Endothelial cell of hepatic sinusoid (primary cell): ENCODE results near the gene DHRS1.

Experiments used
- in situ Hi-C: cut with HindIII; loops from 2 replicates; pipeline ENCODE4 v1.10.0; 2017; ENCODE audit warnings: low sequenced_read_pairs

DHRS1 gene

DNA sequence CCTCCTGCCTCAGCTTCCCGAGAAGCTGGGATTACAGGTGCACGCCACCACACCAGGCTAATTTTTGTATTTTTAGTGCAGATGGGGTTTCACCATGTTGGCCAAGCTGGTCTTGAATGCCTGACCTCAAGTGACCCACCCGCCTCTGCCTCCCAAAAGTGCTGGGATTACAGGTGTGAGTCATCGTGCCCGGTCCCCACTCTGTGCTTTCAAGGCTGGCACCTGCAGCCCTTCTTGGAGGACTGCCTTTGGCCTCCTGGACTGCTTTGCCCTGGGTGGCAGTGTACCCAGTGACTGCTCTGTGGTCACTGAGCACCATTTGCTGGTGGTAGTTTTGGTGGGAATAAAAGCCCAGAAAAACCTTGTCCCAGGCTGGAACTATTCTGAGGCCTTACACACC, 12.6 kb downstream of the DHRS1 start:
- in situ Hi-C loops, result no loop called here

DNA sequence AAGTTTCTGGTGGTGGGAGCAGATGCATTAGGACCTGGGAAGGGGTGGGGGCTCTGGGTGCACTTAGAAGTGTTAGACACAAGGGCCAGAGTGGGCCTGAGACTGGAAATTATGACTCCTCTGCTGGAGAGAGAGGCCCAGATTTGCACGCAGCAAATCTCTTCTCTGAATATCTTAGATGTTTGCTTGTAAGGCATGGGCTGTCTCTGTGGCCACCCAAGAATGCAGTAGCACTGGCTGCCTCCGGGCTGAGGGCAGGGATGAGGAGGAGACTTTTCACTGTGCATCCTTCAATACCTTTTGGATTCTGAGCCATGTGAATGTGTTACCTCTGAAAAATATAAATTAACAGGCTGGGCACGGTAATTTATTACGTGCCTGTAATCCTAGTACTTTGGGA, 14.2 kb downstream of the DHRS1 start:
- in situ Hi-C loops, result no loop called here

- in situ Hi-C loops, result no loop called here
These were observed 15.0 kb downstream of the DHRS1 start for GRCh38 chr14:24284501-24285035.

DNA sequence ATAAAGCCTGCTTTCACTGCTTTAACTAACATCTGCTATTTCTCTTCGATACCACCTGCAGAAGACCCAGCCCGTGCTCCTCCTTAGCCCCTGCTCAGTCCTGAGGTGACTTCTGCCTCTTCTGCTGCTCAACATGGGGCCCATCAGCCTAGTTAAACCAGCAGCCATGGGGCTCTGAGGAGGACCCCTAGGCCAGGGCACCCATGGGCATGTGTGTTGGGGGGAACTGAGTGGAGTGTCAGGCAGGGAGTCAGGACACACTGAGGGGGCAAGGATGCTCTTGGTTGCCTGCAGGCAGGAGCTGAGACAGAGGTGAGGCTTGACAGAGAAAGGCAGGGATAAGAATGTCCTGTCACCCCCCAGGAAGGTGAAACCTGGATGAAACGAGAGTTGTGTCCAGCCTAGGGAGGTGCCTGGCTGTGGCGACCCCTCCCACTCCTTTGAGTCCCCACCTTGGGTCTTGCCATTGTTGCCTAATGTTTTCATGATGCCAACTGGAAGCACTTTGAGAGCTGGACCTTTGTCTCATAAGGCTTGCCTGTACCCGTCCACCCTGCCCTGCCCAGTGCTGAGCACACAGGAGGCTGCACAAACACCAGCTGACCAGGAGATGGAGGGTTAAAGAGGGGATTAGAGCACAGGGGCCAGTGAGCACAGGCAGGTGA, 15.7 kb downstream of the DHRS1 start:
- in situ Hi-C loops, result no loop called here

- in situ Hi-C loops, result no loop called here
These were observed 16.8 kb downstream of the DHRS1 start for GRCh38 chr14:24282736-24283135.

- in situ Hi-C loops, result no loop called here
These were observed 17.9 kb downstream of the DHRS1 start for GRCh38 chr14:24281636-24282035.

- in situ Hi-C loops, result no loop called here
These were observed 18.7 kb downstream of the DHRS1 start for GRCh38 chr14:24280797-24281460.

DNA sequence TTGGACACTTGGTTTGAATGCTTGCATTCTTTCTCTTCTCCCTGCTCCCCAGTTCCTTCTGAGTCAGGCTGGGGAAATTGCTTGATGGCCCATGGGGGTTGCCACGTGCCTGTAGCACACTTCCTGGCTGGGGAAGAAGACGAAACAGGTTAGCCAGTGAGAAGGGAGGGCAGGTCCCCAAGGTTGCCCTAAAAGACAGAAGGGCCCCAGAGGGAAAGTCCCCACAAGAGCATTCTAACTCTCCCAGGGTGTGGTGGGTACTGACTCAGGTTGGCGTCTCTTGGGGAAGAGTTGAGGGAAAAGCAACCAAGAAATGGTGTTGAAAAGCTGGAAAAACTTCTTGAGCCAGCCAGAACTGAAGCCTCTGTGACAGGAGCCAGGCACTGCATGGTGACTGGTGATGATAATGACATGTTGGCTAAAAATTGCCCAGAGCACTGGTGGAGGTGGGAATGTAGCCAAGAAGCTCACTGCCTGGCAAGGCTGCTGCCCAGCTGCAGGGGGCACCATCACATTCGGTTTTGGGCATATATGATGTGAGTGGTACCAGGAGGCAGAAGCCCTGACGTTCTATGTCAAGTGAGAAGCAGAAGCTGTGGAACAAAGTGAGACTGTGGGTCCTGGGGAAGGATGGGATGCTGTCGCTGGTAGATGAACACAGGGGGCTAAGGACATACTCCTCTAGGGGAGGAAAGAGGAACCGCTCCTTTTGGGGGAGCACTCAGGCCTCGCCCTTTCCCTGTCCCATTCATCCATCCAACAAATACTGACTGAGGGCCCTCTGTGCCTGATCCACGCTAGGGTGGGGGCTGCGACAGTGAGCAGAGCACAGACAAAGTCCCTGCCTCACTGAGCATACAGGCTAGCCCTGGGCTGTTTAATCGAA, 20.0 kb downstream of the DHRS1 start:
- in situ Hi-C loops, result loop anchor here (5.0 kb wide), 1 partner anchor 58 kb away; the partner anchor contains the start of genes ADCY4 and RIPK3

DNA sequence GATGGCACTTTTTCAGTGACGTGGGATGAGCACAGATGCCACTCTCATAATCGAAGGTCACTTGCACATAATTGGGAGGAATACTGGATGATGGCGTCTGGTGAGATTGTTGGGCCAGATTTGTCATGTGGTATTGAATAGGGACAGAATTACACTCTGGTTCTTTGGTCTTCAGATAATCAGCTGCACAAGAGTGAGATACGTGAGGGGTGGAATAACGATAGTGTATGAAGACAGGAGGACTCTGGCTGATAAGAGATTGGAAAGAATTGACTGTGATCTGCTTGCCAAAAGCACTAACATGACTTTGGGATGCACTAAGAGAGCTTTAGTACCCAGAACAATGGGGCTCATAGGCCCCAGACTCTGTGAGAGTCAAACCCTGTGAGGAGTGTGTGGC, 21.2 kb downstream of the DHRS1 start:
- in situ Hi-C loops, result loop anchor here (5.0 kb wide), 1 partner anchor 59 kb away; the partner anchor contains the start of genes ADCY4 and RIPK3

- in situ Hi-C loops, result loop anchor here (5.0 kb wide), 1 partner anchor 60 kb away; the partner anchor contains the start of genes ADCY4 and RIPK3
These were observed 21.8 kb downstream of the DHRS1 start for GRCh38 chr14:24277606-24278321.

DNA sequence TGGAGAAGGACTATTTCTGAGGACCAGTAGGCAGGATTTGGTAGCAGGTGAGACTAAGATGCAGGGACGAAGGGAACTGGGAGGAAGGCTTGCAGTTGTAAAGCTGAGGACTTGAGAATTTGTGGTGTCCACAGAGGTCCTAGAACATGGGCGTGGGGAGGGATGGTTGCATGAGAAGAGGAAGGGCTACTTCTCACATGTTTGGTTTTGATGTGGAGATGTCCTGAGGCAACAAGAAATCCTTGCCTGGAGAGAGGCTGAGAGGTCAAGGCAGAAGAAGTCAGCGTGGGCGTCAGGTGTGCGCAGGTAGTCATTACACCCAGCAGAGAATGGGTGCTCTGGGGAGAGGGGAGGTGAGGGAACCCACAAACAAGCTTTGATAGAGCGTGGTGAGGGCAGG, 22.5 kb downstream of the DHRS1 start:
- in situ Hi-C loops, result loop anchor here (5.0 kb wide), 1 partner anchor 60 kb away; the partner anchor contains the start of genes ADCY4 and RIPK3

DNA sequence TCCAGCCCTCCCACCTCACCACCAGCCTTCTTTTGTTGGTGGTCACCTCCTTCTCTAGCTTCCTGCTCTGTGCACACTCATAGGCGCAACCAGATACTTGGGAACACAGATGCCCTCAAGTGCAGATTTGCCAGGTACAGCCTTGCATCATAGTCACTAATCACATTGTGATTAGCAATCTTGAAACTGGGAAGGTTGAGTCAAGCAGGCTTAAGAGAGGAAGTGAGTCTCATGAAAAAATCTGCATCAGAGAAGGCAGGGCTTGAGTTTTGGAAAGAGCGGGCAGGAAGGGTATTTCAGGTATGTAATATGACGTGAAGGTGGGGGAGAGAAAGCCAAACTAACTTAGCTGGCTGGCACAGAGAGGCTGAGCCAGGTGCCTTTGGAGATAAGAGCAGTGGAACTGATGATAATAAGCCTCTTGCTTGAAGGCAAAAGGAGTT, 25.5 kb downstream of the DHRS1 start:
- in situ Hi-C loops, result no loop called here

- in situ Hi-C loops, result no loop called here
These were observed 26.1 kb downstream of the DHRS1 start for GRCh38 chr14:24273422-24273998.

DNA sequence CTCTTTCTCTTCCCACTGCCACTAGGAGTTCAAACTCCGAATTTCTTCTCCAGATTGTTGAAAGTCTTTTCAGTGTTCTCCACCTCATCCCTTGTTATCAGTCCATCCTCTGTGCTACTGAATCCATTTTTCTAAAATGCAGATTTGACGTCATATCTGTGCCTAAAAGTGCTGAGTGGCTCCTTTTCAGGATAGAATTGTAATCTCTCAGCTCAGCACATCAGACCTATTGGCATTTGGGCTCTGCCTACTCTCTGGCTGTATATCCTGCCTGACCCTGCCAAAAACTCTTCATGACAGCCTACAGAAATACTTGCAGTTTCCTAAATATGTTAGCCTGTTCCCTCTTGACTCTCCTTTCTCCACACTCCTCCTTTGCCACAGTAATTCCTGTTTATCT, 27.1 kb downstream of the DHRS1 start:
- in situ Hi-C loops, result no loop called here

DNA sequence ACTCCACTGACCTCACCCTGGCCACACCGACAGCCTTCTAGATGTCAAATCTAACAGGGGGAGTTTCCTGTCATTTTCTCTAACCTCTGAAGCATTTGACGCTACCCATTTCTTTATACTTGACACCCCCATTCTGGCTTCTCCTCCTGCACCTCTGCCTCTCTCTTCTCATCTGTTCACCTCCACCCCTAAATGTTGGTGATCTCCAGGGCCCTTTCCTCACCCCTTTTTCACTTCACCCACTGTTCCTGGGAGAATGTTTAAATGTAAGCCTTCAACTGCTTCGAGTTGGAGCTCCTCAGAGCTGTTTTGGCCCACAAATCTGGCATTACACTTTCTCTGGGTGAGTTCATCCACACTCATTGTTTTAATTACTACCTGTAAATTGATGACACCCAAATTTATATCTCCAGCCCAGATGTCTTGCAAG, 27.7 kb downstream of the DHRS1 start:
- in situ Hi-C loops, result no loop called here

DNA sequence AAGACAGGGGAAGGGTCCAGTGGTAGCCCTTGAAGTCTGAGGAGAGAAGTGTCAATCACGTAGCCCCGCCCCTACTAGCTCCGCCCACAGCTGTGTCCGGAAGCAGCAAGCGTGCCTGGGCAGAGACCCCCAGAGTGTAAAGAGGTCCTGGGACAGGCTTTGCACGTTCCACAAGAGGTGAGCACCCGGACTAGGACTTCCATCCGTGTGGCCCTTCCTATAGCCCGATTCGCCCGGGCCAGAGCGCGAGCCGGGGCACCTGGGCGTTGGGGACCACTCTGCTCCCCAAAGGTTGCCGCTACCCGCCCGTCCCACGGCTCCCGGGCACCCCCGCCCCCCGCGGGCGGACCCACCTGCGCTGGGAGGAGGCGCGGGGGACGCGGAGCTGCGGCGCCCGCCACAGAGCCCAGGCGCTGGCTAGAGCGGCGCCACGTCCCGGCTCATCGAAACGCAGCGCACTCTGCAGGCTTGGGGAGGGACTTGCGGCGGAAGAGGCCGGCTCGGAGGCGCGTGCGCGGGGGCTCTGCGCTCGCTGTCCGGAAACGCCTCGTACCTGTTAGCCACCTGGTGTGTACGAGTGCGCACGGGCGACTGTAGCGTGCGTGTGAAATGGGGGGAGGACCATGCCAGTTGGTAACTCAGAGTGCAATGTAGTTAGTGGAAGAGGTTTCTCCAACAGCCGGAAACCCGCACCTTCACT, 28.3 kb downstream of the DHRS1 start, which contains the start of gene RABGGTA:
Gene RABGGTA (minus strand): TSS at position 464 of the 700 bp plus-strand sequence. CDS start 482 bp downstream, outside the sequence.
- in situ Hi-C loops, result no loop called here

DNA sequence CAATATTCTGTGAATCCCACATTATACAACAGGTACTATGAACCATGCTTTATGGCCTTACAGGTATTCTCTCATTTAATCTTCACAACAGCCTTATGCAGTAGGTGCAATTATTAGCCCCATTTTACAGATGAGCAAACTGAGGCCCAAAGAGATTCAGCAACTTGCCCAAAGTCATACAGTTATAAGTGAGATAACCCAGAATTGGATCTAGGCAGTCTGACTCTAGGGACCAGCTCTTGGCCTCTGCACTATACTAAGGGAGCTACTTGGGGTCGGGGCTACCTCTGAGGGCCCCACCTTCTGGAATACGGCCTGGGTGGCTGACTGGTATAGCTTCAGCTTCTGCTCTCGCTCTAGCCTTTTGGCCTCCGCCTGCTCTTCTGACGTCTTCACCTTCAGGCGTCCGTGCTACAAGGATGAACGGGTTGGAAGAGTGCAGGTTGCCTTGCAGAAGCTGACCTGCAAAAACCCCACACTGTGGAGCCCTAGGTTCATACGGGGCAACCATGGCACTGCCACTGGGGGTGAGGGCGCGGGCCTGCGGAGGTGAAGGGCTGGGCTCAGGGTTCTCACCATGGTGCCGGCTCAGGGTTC, 28.9 kb downstream of the DHRS1 start:
- in situ Hi-C loops, result no loop called here

DNA sequence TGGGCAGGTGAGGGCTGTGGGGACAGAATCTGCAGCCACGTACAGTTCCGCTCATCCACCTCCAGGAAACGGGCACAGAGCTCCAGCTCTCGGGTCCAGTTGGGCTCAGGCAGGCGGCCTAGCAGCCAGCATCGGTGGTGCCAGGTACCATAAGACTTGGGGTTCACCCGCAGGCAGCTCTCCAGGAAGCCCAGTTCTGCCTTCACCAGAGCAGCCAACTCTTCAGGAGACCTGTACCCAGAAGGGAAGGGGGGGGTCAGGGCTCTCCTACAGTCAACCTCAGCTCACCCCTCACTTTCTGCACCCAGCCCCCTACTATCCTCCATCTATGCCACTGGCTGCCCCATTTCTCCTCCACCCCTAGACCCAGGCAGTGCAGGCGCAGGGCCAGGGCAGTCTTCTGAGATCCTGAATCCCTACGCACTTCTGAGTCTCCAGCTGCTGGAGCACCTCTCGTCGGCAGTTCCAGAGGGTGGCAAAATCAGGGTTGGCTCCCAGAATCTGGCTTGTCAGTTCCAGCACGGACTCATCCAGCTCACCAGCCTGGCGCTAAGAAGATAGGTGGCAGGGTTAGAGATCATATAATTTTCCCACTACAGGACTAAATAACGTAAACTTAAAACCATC, 29.6 kb downstream of the DHRS1 start:
- in situ Hi-C loops, result loop anchor here (5.0 kb wide), 1 partner anchor 63 kb away; the partner anchor contains the start of gene TSSK4
